Glomerular visceral epithelial cell (primary cell): ENCODE measurements around the gene GALNT12.
A peak's percentile ranks its signal among the peaks of the same experiment; 100 is the strongest.

ENCODE experiments used
- DNase-seq: peaks from one replicate; pipeline ENCODE4 v3.0.0-alpha.2; 2016; ENCODE audit errors: extremely low spot score

GALNT12 gene

GRCh38 chr9:98880311-98881015, 73.0 kb downstream of the GALNT12 start:
- DNase-seq, result no peak

- DNase-seq, result no peak
Observed at GRCh38 chr9:98881356-98881755, 73.9 kb downstream of the GALNT12 start.

GRCh38 chr9:98881836-98882568, 74.5 kb downstream of the GALNT12 start:
- no peak for DNase-seq

GRCh38 chr9:98882569-98882923, 75.1 kb downstream of the GALNT12 start:
- DNase-seq, result no peak

GRCh38 chr9:98883276-98883675, 75.8 kb downstream of the GALNT12 start:
- no peak for DNase-seq

- DNase-seq, result no peak
Observed at GRCh38 chr9:98884849-98885248, 77.4 kb downstream of the GALNT12 start.

- DNase-seq, result no peak
Observed at GRCh38 chr9:98885575-98886295, 78.3 kb downstream of the GALNT12 start.

GRCh38 chr9:98886691-98887229, 79.3 kb downstream of the GALNT12 start:
- no peak for DNase-seq

- DNase-seq, result peak; percentile 37
Observed at GRCh38 chr9:98887918-98888510, 80.5 kb downstream of the GALNT12 start.

- DNase-seq, result no peak
Observed at GRCh38 chr9:98888801-98889421, 81.4 kb downstream of the GALNT12 start.

- DNase-seq, result no peak
Observed at GRCh38 chr9:98890256-98890655, 82.8 kb downstream of the GALNT12 start.

GRCh38 chr9:98892288-98892687, 84.8 kb downstream of the GALNT12 start:
- DNase-seq, result no peak

GRCh38 chr9:98892690-98893089, 85.2 kb downstream of the GALNT12 start:
- DNase-seq, result no peak

- no peak for DNase-seq
Observed at GRCh38 chr9:98894171-98894570, 86.7 kb downstream of the GALNT12 start.

GRCh38 chr9:98894761-98895160, 87.3 kb downstream of the GALNT12 start:
- DNase-seq, result no peak

GRCh38 chr9:98896632-98897031, 89.2 kb downstream of the GALNT12 start:
- no peak for DNase-seq

GRCh38 chr9:98897745-98898144, 90.3 kb downstream of the GALNT12 start:
- DNase-seq, result no peak

GRCh38 chr9:98899408-98900056, 92.1 kb downstream of the GALNT12 start:
- DNase-seq, result peak; percentile 74
